ENCODE results near the gene POLR2F.
"Not testable (repeated sequence)": the region's sequence is repeated elsewhere in the genome, so short reads cannot be mapped to it uniquely, and the experiment has no call there.

POLR2F gene

DNA sequence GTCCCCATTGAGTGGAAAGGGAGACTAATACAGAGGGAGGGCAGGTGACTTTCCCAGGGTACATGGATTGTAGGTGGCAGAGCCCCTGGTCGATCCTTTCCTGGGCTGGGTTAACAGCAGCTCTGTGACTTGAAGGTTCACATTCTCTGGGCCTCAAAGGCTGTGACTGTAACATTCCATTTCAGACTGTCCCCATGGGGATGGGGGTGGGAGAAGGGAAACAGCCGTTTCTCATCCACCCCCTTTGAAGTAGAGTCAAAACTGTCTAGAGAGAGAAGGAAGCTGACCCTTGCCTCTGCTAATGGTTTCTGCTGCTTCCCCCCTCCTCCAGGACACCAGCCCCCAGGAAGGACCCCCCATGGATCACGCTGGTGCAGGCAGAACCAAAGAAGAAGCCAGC lies 28.2 kb upstream of the POLR2F start:
- no peak for DNase-seq (ENCODE audit: low read depth)

DNA sequence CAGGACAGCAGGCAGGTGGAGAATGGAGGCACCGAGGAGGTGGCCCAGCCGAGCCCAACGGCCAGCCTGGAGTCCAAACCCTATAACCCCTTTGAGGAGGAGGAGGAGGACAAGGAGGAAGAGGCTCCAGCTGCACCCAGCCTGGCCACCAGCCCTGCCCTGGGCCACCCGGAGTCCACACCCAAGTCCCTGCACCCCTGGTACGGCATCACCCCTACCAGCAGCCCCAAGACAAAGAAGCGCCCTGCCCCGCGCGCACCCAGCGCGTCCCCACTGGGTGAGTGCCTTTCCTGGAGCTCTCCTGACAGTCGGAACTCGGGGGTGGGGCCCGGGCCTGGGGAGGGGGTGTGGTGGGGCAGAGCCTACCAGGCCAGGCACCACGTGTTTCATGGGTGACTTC lies 27.7 kb upstream of the POLR2F start:
- DNase-seq (ENCODE audit: low read depth), result no peak

DNA sequence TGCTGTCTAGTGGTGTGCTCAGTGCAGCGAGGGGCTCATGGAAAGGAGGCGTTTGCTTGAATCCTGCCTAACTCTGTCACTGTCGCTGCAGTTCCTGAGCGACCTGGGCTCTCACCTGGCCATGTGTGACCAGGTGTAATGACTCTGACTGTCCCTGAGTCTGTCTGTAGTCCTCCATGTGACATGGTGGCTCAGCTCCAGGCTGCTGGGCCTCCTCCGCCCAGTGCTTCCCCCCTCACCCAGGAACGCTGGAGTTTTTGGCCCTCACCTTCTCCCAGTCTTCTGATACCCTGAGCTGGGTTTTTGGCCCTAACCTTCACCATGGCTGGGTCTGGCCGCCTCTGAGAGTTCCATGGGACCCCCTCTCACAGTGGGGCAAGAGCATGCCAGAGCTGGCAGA lies 27.1 kb upstream of the POLR2F start:
- no peak for DNase-seq (ENCODE audit: low read depth)

DNA sequence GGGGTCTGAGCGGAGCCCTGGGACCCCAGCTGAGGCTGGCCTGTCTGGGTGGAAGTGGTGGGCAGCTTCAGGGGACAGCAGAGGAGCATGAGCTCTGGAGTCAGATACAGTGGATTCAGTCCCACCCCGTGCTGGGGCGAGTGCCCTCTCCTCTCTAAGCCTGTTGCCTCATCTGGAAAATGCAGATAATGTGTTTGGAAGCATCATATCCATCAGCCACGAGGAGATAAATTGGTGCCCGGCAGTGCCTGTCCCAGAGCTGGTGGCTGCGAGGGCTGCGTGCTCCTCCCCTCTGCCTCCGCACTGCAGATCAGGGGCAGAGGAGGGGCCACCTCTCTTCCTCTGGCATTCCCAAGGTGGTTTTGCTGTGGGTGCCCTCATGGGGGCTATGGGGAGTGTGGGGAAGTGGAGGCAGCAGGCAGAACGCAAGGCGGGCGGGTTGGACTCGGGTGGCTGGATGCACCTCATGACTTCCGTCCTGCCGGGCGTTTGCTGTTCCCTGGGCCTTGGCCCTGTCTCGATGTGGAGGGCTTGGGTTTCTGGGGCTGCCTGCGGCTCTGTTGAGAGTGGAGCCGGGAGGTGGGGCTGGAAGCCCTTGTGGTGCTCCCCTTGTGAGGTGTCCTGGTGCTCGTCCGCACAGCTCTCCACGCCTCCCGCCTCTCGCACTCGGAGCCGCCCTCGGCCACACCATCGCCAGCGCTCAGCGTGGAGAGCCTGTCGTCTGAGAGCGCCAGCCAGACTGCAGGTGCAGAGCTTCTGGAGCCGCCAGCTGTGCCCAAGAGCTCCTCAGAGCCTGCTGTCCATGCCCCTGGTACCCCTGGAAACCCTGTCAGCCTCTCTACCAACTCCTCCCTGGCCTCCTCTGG lies 26.5 kb upstream of the POLR2F start:
- DNase-seq (ENCODE audit: low read depth), result no peak

DNA sequence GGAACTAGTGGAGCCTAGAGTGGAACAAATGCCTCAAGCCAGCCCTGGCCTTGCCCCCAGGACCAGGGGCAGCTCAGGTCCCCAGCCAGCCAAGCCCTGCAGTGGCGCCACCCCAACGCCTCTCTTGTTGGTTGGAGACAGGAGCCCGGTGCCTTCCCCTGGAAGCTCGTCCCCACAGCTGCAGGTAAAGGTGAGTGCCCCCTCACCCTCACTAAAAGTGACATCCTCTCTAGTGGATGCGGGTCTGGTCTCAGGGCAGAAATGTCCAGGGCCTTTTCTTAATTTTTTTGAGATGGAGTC lies 25.9 kb upstream of the POLR2F start:
- DNase-seq (ENCODE audit: low read depth), result no peak

DNA sequence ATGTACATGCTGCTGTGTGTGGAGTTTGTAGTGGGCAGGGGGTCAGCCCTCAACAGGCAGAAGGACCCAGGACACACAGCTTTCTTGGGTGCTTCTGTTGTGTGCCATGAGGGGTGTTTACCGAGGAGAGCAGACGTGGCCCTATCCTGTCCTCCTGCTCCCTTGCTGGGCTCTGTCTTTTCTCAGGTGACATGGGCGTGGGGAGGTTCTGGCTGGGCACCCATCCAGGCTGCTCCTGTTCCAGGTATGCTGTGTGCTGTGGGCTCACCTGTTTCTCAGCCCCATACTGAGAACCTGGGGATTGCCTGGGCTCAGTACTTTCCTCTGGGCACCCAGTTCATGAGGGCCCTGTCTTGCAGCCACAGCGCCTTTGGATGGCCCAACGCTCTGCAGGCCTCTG lies 24.1 kb upstream of the POLR2F start:
- DNase-seq (ENCODE audit: low read depth), result no peak

DNA sequence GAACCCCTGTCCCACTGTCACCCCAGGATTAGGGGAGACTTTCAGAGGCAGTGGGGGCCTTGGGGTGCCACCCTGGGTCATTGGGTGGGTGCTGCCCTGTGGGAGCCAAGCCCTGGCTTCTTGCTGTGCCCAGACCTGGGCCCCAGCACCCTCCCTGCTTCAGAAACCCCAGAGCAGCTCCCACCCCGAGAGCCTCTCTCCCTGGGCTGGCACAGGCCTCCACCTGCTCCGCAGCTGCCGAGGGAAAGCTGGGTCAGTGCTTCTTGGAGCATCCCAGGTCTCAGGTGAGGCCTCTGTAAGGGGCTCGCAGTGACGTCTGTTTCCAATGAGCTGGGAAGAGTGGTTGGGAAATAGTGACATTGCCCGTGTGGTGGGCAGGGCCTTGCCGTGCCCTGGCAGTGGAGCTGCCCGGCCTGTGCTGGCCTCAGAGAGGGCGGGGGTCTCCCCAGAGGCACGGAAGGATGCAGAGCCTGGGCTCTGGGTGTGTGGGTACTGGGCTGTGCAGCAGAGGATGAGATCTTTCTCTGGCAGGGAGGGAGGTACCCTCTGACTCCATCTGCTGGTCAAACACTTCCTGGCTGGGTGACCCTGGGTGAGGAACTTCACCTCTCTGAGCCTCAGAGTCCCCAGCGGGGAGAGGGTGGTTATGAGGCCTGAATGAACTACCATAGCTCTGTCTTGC lies 23.1 kb upstream of the POLR2F start:
- no peak for DNase-seq (ENCODE audit: low read depth)

DNA sequence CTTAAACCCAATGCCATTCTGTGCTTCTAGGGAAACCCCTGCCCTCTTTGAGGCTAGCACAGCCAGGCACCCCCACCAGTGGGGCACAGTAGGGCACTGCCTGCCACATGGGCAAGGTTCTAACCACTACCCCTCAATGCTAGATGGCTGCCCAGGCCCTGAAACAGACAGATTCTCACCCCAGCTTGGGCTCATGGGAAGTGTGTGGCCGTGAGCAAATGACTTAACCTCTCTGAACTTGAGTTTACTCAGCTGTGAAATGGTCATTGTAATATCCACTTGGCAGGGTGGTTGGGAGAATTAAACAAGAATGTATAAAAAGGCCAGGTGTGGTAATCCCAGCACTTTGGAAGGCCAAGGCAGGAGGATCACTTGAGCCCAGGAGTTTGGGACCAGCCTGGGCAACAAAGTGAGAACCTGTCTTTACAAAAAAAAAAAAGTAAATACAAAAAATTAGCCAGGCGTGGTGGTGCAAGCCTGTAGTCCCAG lies 22.5 kb upstream of the POLR2F start:
- no peak for DNase-seq (ENCODE audit: low read depth)

DNA sequence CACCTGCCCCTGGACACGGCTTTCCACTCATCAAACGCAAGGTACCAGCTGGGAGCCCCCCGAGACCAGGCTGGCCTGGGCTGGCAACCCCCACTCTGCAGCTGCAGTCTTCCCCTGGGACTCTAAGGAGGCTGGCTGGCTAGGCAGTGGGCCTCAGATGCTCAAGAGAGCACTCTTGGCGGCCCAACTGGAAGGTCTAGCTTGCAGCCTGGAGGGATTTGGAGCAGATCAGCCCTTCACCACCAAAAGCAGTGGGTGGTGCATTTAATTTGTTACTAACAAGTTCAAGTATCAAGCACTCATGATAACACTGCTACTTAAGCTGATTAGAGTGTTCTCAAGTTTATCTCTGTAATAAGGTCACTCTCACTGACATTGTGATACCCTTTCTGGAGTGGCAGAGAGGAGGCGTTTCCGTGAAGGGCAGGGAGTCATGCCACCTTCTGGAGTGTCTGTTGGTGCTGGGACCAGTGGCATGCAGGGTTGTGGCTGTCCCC lies 21.6 kb upstream of the POLR2F start:
- DNase-seq (ENCODE audit: low read depth), result no peak

DNA sequence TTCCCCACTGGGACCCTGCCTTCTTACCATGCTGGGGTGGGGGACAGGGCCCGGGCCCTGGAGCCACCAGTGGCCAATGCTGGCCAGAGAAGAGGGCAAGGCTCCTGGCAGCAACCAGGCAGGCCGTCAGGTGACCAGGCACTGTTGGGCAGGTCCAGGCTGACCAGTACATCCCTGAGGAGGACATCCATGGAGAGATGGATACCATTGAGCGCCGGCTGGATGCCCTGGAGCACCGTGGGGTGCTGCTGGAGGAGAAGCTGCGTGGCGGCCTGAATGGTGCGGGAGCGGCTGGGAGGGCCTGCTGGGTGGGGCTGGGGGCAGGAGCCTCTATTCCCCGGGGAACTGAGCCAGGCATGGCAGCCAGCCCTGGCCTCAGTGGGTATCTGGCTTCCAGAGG lies 21.1 kb upstream of the POLR2F start:
- no peak for DNase-seq (ENCODE audit: low read depth)

DNA sequence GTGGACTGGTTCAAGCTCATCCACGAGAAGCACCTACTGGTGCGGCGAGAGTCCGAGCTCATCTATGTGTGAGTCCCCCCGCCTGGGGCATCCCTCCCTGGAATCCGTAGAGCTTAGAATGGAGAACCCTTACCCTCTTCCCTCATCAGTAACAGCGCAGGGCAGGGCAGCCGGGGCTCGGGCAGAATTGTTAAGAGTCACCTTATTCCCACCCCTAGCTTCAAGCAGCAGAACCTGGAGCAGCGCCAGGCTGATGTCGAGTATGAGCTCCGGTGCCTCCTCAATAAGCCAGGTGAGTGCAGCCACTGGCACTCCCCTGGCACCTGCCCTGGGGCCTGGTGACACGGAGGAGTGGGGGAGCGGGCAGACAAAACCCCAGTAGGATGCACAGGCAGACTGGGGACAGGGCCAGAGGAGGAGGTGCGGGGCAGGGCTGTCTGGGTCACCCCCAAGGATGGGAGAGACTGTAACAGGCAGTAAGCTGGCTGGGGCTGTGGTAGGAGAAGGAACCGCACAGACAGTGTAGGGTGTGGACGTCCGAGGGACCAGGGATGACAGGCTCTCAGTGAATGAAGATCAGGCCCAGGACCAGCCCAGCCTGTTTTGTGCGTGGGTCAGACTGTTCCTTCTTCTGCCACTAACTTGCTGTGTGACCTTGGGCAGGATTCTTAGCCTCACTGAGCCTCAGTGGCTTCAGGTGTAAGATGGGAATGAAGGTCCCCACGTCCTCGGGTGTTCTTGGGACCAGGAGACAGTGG lies 20.5 kb upstream of the POLR2F start:
- DNase-seq (ENCODE audit: low read depth), result no peak

DNA sequence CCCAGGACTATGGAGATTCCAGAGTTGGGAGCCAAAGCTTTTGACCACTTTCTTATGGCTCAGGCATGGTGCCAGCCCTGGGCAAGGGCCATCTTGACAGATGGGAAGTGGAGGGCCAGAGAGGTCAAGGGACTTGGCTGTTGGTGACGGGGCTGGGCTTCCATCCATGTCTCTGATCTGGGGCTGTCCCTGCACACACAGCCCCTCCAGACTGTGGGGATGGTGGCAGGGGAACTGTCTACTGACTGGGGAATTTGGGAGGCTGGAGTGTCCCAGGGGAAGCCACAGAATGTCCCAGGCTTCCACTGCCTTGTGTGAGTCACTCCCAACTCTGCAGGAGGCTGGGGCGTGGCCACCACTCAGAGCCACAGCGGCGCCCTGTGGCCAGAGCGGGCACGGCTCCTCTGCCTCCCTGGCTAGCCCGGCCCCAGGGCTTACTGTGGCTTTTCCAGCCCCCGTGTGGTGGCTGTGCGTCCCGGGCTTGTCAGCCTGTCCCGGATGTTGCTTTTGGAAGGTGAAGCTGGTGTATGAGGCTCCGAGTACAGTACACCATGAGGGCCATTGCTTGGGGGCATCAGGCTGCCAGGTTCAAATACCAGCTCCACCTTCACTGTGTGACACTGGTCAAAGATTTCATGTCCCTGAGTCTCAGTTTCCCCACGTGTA lies 19.7 kb upstream of the POLR2F start:
- peak; percentile 80 for DNase-seq (ENCODE audit: low read depth)

DNA sequence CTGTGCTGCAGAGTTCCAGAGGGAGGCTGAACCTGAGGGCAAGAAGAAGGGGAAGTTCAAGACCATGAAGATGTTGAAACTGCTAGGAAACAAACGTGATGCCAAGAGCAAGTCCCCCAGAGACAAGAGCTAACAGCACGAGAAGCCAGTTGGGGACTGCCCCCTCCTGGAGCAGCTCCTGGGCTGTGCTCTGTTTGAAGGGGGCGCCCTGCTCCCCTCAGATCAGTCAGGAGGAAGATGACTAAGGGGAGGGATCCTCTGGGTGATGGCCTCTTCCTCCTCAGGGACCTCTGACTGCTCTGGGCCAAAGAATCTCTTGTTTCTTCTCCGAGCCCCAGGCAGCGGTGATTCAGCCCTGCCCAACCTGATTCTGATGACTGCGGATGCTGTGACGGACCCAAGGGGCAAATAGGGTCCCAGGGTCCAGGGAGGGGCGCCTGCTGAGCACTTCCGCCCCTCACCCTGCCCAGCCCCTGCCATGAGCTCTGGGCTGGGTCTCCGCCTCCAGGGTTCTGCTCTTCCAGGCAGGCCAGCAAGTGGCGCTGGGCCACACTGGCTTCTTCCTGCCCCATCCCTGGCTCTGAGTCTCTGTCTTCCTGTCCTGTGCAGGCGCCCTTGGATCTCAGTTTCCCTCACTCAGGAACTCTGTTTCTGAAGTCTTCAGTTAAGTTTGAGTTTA lies 12.7 kb upstream of the POLR2F start:
- DNase-seq (ENCODE audit: low read depth), result peak; percentile 77

DNA sequence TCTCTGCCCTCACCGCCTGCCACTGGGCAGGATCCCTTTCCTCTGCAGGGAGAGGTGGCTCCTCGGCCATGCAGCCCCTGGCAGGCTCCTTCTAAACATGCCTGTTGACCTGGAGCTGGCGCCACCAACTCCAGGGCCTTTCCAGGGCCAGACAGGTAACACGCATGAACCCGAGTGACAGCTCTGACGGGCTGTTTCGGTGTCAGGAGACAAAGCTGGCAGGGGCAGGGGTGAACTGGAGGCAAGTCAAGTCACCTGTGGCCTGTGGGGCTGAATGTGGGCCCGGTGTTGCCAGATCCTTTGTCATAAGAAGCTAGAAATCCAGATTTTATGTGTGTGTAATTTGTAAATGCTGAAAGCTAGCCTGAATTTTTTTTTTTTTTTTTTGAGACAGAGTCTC lies 11.4 kb upstream of the POLR2F start:
- no peak for DNase-seq (ENCODE audit: low read depth)

DNA sequence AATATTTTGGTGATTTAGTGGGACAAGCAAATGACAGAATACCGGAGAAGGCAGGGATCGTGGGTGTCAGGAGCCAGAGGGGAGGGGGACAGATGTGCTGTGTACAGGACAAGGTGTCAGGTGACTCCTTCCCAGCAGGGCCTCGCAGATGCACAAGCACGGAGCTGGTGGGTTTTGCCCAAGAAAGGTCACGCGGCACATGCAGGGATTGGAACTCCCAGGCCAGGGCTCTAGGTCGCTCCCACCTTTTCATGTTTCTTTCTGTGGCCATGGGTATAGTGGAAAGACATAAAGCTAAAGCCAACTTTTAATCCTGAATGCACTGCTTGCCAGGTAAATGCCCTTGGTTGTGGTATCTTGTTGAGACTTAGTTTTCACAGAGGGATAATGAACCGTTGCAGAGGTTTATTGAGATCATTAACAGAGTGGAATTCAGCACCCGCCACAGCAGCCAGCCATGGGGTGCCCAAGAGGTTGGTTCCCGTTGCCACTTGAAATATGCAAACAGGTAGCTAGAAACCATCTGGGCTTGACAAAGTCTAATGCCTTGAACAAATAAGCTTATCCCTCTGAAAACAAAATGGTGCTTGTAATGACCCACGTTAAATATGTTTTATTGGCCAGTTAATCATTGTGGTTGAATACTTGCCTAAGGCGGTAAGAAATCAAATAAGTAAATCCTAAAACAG lies 10.2 kb upstream of the POLR2F start:
- no peak for DNase-seq (ENCODE audit: low read depth)

DNA sequence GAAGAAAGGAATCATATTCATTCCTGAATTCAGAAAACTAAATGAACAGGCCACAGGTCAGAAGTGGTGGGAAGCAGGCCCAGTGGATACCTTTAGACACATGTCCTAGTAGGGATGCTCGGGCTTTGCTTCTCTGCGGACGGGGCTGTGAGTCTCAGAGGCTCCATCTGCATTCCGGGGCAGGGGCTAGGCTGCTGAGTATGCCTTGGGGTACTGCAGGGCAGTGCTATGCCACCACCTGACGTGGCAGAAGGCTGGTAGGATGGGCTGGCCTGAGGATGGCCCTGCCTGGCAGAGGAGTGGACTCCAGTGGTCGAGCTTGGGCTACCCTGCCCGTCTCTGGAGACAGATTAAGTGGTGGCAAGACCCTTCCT lies 9.7 kb upstream of the POLR2F start:
- DNase-seq (ENCODE audit: low read depth), result no peak

DNA sequence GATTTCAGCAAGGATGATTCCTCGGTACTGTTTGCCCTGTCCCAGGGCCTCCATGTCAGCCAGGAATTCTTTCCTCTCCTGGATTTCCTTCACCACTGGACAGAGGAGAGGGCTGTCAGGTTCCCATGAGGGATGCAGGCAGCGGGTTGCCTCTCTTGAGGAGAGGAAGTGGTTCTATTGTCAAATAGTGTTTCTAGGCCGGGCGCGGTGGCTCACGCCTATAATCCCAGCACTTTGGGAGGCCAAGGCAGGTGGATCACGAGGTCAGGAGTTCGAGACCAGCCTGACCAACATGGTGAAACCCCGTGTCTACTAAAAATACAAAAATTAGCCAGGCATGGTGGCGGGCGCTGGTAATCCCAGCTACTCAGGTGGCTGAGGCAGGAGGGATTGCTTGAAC lies 9.1 kb upstream of the POLR2F start:
- DNase-seq (ENCODE audit: low read depth), result not testable (repeated sequence)

DNA sequence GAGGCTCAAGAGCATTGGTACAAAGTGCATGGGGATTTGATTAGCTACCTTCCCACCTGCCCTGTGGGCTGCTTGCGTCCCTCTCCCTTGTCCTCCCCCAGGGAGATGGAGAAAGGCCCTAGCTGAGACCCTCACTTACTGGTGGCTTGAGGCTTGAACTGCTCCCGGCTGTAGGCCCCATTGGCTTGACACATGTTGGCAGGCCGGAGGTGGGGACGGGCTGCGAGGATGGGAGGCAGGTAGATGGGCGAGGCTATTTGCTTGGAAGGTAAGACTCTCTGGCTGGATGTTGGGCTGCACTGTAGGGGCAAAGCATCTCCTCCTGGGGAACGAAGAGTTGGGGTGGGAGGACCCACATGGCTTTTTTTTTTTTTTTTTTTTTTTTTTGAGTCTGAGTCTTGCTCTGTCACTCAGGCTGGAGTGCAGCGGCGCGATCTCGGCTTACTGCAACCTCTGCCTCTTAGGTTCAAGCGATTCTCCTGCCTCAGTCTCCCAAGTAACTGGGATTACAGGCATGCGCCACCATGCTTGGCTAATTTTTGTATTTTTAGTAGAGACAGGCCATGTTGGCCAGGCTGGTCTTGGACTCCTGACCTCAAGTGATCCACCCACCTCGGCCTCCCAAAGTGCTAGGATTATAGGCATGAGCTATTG lies 6.2 kb upstream of the POLR2F start:
- not testable (repeated sequence) for DNase-seq (ENCODE audit: low read depth)

DNA sequence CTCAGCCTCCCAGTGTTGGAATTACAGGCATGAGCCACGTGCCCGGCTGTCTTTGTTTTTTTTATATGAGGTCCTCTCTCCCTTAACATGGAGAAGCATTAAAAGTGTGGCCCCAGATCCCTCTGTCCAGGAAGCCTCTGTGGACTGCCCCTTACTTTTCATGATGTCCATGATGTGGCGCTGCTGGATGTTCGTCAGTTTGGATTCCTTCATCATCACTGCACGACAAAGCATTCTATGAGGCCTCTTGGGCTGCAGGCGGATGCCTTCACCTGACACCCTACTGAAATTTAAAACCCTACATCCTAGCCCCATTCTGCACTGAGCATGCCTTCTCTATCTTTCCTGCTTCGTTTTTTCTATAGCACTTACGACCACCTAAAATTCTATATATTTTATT lies 2.2 kb upstream of the POLR2F start:
- DNase-seq (ENCODE audit: low read depth), result no peak

DNA sequence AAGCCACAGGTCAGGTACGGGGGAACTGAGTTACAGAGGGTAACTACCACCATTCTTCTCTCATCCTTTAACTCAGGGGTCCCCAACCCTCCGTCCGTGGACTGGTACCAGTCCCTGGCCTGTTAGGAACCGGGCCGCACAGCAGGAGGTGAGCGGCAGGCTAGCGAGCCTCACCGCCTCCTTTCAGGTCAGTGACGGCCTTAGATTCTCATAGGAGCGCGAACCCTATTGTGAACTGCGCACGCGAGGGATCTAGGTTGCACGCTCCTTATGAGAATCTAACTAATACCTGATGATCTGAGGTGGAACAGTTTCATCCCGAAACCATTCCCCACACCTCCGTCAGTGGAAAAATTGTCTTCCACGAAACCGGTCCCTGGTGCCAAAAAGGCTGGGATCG lies 870 bp upstream of the POLR2F start:
- not testable (repeated sequence) for DNase-seq (ENCODE audit: low read depth)

DNA sequence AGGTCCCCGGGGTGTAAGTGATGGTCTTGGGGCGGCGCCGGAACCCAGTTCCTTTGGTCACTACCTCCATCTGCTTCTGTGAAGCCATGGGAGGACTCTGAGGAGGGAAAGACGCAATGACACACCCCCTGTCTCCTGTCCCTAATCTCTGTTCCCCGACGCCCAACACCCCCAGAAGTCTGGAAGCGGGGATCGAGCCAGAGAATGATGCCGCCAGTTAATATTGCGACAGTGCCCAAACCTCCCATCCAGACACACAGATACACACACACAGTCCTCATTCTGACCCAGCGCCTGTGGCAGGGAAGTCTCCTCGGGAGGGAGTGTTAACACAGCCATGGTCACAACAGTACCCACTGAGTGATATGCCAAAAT lies 450 bp upstream of the POLR2F start:
- no peak for DNase-seq (ENCODE audit: low read depth)

All from stromal cell of bone marrow (primary cell).